Measurements from ENCODE around the gene DNAAF2. TPM values are rescaled to one million over a fixed set of nuclear protein-coding genes. Genes with fewer than 3 reads are reported as not detected.
A peak's percentile ranks its signal among the peaks of the same experiment; 100 is the strongest.

DNAAF2 gene
- total RNA-seq, 4 donors from 2014 or later: 9.6 to 21.7 (median 19.4) TPM

DNA sequence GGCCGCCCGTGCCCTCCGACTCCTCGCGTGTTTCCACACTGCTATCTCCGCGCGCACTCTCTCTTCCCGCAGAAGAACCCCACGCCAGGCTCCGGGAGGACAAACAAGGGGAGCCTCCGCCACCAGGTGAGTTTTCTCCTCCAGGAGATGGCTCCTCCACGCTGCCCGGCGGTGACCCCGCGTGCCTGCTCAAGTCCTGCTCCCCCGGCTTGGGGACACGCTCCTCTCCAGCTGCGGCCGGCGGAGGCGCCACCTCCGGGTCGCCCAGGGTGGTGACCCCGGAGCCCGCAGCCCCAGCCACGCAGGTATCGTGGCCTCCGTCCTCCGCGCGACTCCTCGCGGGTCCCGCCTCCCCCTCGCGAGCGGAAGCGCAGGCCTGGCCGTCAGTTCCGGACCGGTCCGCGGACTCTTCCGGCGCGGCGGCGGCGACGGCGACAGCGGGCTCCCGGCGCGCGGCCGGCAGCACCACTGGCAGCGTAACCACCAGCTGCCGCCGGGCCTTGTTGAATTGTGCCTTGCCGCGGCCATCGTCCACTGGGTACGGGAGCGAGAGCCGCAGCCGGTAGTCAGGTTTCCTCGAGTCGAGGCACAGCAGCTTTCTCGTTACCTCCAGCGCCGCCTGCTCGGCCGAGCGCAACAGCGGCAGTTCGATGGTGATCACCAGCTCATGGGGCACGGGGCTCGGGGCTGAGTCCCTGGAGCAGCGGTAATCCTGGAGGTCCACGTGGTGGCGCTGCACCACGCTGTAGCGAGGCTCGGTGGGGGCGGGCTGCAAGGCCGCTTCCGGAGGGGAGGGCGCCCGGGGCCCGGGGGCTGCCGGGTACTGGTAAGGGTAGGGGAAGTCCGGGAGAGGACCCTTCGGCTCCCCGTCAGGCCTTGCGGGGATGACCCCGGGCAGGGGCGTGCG is 1.2 kb downstream of the DNAAF2 start:
- 0% methylated on average over 71 of the region's 101 CpGs; no CpG with 5 or more reads in 1 of the 2 donors for WGBS, 2 donors (ENCODE audit: low coverage in 1 of 2)
- TF ChIP-seq, protein P1, sequence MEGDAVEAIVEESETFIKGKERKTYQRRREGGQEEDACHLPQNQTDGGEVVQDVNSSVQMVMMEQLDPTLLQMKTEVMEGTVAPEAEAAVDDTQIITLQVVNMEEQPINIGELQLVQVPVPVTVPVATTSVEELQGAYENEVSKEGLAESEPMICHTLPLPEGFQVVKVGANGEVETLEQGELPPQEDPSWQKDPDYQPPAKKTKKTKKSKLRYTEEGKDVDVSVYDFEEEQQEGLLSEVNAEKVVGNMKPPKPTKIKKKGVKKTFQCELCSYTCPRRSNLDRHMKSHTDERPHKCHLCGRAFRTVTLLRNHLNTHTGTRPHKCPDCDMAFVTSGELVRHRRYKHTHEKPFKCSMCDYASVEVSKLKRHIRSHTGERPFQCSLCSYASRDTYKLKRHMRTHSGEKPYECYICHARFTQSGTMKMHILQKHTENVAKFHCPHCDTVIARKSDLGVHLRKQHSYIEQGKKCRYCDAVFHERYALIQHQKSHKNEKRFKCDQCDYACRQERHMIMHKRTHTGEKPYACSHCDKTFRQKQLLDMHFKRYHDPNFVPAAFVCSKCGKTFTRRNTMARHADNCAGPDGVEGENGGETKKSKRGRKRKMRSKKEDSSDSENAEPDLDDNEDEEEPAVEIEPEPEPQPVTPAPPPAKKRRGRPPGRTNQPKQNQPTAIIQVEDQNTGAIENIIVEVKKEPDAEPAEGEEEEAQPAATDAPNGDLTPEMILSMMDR (IDR thresholded peaks at IDR 0.05): peak; percentile 74 to 81 (median 76)
- TF ChIP-seq POLR2A (IDR thresholded peaks at IDR 0.05) (peak; percentile 83), EP300 (IDR thresholded peaks at IDR 0.05; ENCODE audit: low read depth) (no peak), POLR2AphosphoS5 (IDR thresholded peaks at IDR 0.05) (peak; percentile 37 to 86 (median 79))
- Histone ChIP-seq H3K36me3 (no peaks in the 10 kb centered on the region), H3K4me1 (peaks cover 17 to 44% (median 29%) of the 10 kb centered on the region in 4 donors), H3K9me3 (no peaks in the 10 kb centered on the region), H3K27me3 (no peaks in the 10 kb centered on the region), H3K27ac (peak overlapping the region; percentile 94 to 99 (median 96)), H3K4me3 (peak overlapping the region; percentile 65 to 90 (median 76))
- in situ Hi-C loops (cut with MboI; ENCODE audit: low pct_ligation_motif_present in 1 of 4, low pct_unique_long_range_greater_than_20kb in 1 of 4, low sequenced_read_pairs in 3 of 4): loop anchor here (10.0 to 25.0 kb wide), 5 partner anchors 128 to 478 kb away; partner anchors contain the start of genes KLHDC2 (in 3 of the 4), NEMF (in 1 of the 4) and VCPKMT (in 1 of the 4)
- intact Hi-C loops (cut with DNase I; ENCODE audit: low total_unique reads): no loop called here
- peak; percentile 96 for DNase-seq

DNA sequence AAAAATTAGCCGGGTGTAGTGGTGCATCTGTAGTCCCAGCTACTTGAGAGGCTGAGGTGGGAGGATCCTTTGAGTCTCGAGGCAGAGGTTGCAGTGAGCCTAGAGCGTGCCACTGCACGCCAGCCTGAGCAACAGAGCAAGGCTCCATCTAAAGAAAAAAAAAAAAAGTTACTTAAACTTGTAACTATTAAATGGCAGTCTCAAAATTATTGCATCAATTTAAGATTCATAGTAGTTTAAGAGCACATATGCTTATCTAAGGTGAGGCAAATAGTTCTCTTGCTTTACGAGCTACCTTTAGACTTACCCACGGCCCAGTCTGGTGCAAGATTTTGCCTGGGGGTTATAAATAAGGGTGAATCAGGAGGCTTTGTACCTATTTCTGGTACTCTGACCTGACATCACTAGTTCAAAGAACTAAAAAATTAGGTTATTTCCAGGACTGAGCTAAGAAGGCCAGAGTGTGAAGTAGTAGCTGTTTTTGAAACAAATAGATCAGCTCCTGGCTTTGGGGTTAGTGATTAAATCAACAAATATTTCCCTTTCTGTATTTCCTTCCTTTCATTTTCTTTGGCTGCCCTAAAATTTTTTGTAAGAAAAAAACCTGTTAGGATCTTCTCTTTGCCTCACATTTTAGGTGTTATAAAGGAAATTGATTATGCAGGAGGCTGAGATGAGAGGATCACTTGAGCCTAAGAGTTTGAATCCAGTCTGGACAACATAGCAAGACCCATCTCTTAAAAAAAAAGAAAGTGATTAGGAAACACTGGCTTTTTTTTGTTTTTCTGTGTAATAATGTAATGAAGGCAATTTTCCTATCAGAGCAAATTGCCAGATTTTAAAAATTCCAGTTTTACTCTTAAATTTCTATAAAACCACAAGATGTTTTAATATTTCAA is 10.9 kb downstream of the DNAAF2 start:
- Histone ChIP-seq H3K27ac (peak overlapping the region; percentile 44 to 95 (median 79)), H3K27me3 (no peaks in the 10 kb centered on the region), H3K9me3 (no peaks in the 10 kb centered on the region), H3K36me3 (peaks cover 0 to 10% (median 0%) of the 10 kb centered on the region in 4 donors), H3K4me1 (peaks cover 5 to 42% (median 36%) of the 10 kb centered on the region in 4 donors), H3K4me3 (peak overlapping the region in 1 of 4 donors; percentile 5)
- WGBS, 2 donors (ENCODE audit: low coverage in 1 of 2): 55 to 100% methylated on average over 2 to 6 of the region's 6 CpGs
- peak; percentile 19 for DNase-seq
- intact Hi-C loops (cut with DNase I; ENCODE audit: low total_unique reads): no loop called here
- TF ChIP-seq POLR2A (IDR thresholded peaks at IDR 0.05): no peak
- peak in 1 of 3 donors; percentile 15 for TF ChIP-seq POLR2AphosphoS5 (IDR thresholded peaks at IDR 0.05)
- in situ Hi-C loops (cut with MboI; ENCODE audit: low pct_ligation_motif_present in 1 of 4, low pct_unique_long_range_greater_than_20kb in 1 of 4, low sequenced_read_pairs in 3 of 4): no loop called here

DNA sequence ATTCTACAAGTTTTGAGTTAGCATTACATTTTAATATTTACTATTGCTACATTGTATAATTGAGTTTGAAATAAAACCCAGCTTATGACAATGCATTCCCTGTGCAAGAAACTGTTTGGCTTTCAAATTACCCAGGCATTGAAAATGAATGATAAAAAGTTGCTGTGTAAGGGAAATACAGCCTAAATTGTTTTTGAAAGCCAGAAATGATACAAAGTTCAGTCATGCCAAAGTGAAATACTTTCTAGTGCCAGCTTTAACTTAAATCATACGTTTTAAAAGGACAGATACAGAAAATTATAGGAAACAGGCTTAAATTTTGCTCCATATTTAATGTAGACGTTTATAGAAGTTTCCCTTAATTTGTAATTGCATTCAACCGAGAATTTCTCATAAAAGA is 11.7 kb downstream of the DNAAF2 start:
- Histone ChIP-seq H3K27me3 (no peaks in the 10 kb centered on the region), H3K36me3 (peaks cover 0 to 18% (median 2%) of the 10 kb centered on the region in 4 donors), H3K27ac (peak overlapping the region; percentile 44 to 95 (median 79)), H3K4me1 (peaks cover 5 to 49% (median 39%) of the 10 kb centered on the region in 4 donors), H3K9me3 (no peaks in the 10 kb centered on the region), H3K4me3 (no peak overlapping the region)
- intact Hi-C loops (cut with DNase I; ENCODE audit: low total_unique reads) (no loop called here), in situ Hi-C loops (cut with MboI; ENCODE audit: low pct_ligation_motif_present in 1 of 4, low pct_unique_long_range_greater_than_20kb in 1 of 4, low sequenced_read_pairs in 3 of 4) (no loop called here)
- no peak for DNase-seq
- WGBS, 2 donors (ENCODE audit: low coverage in 1 of 2): 32 to 39% methylated on average over 3 of the region's 3 CpGs
- TF ChIP-seq EP300 (IDR thresholded peaks at IDR 0.05; ENCODE audit: low read depth): no peak
- TF ChIP-seq, protein P1 (IDR thresholded peaks at IDR 0.05): no peak
- no peak for TF ChIP-seq POLR2A (IDR thresholded peaks at IDR 0.05)
- TF ChIP-seq POLR2AphosphoS5 (IDR thresholded peaks at IDR 0.05): no peak

DNA sequence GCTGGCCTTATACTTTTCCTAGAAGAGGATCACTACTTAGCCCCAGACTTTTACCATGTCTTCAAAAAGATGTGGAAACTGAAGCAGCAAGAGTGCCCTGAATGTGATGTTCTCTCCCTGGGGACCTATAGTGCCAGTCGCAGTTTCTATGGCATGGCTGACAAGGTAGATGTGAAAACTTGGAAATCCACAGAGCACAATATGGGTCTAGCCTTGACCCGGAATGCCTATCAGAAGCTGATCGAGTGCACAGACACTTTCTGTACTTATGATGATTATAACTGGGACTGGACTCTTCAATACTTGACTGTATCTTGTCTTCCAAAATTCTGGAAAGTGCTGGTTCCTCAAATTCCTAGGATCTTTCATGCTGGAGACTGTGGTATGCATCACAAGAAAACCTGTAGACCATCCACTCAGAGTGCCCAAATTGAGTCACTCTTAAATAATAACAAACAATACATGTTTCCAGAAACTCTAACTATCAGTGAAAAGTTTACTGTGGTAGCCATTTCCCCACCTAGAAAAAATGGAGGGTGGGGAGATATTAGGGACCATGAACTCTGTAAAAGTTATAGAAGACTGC is 12.9 kb downstream of the DNAAF2 start:
- Histone ChIP-seq H3K4me1 (peaks cover 5 to 58% (median 39%) of the 10 kb centered on the region in 4 donors), H3K4me3 (peak overlapping the region in 3 of 4 donors; percentile 79 to 99 (median 92)), H3K27ac (peak overlapping the region; percentile 95 to 99 (median 96)), H3K9me3 (no peaks in the 10 kb centered on the region), H3K36me3 (peaks cover 0 to 20% (median 3%) of the 10 kb centered on the region in 4 donors), H3K27me3 (no peaks in the 10 kb centered on the region)
- no peak for TF ChIP-seq EP300 (IDR thresholded peaks at IDR 0.05; ENCODE audit: low read depth)
- in situ Hi-C loops (cut with MboI; ENCODE audit: low pct_ligation_motif_present in 1 of 4, low pct_unique_long_range_greater_than_20kb in 1 of 4, low sequenced_read_pairs in 3 of 4) (no loop called here), intact Hi-C loops (cut with DNase I; ENCODE audit: low total_unique reads) (no loop called here)
- DNase-seq: no peak
- WGBS, 2 donors (ENCODE audit: low coverage in 1 of 2): 38% methylated on average over 3 of the region's 3 CpGs; no CpG with 5 or more reads in 1 of the 2 donors

All from transverse colon (tissue), 4 donors.